GM18499 (cell line): Measurements from ENCODE around the gene TRIM37.
"Not testable (repeated sequence)": the region's sequence is repeated elsewhere in the genome, so short reads cannot be mapped to it uniquely, and the experiment has no call there.

Experiments used
- ATAC-seq: cut with Tn5 transposase; IDR thresholded peaks from one replicate; pipeline ENCODE4 v1.9.1; 2021; ENCODE audit warnings: moderate number of reproducible peaks; ENCODE audit not compliant: insufficient read depth, unreplicated experiment

The TRIM37 gene

DNA sequence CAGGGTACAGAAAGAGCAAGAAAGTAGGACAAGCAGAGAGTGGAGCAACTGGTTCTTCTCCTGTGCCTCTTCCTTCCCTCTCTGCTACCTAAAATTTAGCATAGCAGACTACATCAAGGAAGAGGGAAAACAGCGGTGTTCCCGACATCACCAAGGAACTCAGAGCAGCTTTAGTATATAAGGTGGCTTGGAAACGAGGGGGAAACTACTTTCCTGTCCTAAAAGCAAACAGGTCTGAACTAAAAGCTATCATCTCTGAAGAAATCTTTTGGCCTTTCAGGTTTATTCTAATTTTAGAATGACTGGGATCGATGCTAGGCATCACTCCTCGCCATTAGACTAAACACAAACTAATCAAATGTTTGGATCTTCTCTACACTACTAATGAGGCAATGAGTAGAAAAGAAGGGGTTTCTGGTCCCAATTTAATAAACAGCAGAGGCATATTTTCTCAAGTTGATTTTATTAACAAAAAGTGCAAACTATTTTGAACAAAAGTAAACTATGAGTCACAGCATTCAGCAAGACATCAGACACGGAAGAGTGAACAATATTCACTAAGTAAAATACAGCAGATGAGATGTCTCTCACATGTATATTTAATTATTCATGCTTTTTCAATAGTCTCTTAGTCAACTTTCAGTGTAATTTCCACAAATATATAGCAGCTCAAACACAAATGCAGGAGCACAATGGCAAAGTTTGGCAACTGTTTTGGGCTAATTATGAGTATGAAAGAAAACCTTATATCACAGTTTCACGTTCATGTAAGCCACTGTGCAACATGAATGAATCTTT is 108.7 kb downstream of the TRIM37 start:
- ATAC-seq: no peak

- no peak for ATAC-seq
Measured at GRCh38 chr17:58996968-58997367, 109.7 kb downstream of the TRIM37 start.

DNA sequence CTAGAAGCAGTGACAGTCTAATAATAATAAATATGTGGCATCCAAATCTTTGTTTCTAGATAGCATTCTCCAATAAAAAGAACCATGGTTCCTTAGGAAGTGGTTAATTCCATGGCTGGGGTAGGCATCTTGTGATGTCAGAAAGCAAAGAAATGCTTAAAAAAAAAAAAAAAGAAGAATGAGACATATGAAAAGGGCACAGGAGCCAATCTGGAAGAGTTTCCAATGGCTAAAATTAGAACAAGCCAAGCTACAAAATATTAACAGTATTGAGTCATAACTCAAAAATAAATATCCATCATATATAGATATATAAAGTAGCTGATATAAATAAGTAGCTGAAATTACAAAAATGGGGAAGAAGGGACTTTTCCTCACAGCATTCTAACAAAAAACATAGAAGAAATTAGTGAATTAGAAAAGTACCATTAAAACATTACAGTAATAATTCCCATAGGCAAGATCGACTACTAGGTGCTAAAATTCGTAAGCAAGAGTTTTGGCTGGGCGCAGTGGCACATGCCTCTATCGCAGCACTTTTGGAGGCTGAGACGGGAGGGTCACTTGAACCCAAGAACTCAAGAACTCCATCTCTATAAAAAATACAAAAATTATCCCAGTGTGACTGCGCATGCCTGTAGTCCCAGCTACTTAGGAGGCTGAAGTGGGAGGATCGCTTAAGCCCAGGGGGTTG is 111.3 kb downstream of the TRIM37 start:
- ATAC-seq: no peak

DNA sequence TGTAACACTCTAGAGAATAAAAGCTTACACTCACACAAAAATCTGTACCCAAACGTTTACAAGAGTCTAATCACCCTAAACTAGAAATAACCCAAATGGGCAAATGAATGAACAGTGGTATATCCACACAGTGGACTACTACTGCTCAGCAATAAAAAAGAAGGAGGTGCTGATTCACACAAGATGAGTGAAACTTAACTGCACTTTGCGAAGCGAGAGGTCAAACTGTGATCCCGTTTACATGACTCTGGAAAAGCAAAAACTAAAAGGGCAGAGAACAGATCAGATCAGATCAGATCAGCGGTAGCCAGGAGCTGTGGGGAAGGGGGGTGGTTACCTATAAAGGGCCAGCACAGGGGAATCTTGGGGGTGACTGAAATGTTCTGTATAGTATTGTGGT is 113.4 kb downstream of the TRIM37 start:
- no peak for ATAC-seq

GRCh38 chr17:58991718-58992331 is 114.9 kb downstream of the TRIM37 start:
- no peak for ATAC-seq

- ATAC-seq: no peak
Measured at GRCh38 chr17:58989629-58990028, 117.1 kb downstream of the TRIM37 start.

DNA sequence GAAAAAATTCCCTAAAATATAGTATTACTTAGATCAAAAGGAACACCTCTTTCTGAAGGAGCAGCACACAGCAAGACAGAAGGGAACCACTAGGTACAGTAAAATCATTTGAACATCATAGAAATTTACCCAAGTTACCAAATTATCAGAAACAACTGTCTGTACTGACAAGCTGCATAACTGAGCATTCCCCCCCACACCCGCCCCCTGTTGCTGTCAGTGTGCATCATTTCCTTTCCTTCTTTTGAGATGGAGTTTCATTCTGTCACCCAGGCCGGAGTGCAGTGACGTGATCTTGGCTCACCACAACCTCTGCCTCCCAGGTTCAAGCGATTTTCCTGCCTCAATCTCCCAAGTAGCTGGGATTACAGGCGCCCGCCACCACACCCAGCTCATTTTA is 120.7 kb downstream of the TRIM37 start:
- ATAC-seq: no peak

DNA sequence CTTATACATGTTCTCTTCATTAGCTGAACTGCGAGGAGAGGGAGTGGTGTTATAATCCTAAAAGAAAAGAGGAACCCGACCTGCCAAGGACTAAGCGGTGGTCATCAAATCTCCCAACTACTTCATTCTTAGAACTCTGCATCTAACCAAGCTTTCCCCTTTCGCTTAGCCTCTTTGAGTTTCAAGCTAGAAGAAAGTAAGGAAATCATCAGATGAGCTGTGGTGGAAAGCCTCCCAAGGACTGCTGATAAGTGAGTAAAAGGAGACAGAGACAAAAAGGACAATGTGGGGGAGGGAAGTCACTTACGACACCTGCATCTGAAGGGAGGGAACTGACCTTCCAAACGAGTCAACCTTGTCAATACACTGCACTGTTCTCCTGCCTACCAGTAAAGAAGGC is 121.3 kb downstream of the TRIM37 start:
- ATAC-seq: no peak

DNA sequence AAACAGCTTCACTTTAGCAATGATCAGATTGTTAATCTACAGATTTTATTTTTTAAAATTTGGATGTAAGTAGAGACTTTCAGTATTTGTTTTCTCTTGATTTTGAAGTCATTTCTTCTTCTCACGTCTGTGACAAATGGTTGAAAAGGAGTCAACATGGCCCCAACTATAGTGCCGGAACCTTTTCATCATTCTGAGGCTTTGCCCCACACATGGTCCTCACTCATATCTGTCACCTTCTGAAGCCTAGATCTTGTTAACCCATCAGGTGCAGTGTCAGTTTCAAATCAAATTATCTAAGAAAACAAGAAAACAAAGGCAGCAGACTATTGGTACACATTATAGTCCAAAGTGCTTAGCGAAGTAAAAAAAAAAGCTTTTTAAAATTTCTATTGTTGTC is 124.1 kb downstream of the TRIM37 start:
- ATAC-seq: no peak

DNA sequence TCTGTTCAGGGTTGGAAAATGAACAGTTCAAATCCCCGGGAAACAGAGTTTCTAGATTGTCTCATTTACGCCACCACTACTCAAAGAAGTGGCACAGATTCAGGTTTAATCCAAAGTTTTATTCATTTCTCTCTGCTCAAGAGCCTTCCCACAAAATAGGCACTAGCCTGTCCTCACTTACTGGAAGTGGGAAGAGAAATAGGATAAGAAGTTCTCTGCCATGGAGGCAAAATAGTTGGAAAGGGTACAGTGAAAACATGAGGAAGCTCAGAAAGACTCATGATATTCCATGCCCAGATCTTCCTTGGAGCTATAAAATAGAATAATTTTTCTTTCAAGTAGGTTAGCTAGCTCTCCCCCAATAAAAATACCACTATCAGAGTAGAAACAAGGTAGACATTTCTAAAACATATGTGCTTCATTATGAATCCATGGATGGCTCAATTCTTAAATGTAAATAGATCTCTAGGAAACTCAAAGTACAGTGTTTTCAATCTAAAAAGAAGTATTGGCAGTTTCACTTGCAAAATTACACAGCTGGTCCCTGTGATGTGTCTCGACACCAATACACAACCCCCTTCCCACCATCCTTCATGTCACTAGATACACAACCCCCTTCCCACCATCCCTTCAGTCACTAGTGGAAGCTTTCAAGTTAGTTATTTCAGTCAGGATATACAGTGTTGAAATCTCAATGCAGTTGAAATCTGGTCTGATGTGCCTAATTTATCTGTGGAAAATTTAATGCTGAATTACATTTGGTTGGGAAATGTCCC is 125.8 kb downstream of the TRIM37 start:
- ATAC-seq: no peak

DNA sequence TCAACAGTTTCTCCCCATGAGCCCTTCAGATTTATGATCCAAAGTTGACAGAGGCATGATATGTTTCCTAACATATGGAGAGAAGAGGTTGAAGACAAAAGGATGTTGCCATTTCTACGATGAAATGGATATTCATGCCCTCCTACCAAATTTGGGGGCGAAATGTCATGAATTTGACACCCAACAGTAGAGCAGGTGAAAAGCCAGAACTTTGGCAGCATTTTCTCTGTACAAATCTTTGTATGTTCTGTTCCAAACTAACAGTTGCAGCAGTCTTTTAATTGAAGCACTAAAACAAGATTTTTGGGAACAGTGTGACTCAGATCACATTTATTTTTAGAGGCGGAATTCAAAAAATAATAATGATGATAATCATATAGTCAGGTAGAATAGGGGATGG is 130.1 kb downstream of the TRIM37 start:
- no peak for ATAC-seq

GRCh38 chr17:58974354-58974753 is 132.3 kb downstream of the TRIM37 start:
- no peak for ATAC-seq

DNA sequence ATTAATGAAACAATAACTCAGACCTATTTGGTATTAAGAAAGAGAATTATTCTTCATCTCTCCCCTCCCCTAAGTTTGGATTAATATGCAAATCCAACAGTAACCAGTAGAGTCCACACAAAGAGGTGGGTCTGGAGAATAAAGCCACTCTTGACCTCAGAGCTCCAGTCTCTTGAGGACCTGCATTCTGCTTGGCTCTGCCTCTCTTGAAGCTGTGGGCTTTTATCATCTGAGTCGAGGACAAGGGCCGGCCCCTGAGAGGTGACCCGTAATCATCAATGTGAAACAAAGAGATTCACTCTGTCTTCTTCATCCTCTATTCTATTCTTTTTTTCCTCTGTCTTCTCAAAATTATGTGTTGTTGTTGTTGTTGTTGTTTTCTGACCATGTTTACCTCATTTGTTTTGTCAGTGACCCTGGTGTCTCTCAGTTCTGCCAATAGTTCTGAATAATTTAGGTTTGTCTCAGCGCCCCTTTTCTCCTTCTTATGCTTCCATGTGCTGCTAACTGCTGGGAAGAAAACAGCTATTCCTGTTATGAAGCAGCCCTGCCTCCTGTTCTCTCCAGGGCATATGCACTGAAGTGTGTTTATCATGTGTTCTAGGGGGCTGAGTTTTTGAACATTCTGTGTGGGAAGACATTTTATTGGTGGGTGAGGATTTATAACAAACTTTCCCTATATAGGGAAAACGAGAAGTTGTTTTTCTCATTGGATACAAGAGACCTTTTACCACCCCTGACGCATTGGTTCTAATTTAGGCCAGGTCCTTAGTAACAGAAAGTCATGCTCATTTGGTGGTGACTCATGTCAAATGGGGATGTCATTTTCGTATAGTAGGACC is 135.8 kb downstream of the TRIM37 start:
- ATAC-seq: no peak

- ATAC-seq: no peak
Measured at GRCh38 chr17:58969612-58970011, 137.1 kb downstream of the TRIM37 start.

DNA sequence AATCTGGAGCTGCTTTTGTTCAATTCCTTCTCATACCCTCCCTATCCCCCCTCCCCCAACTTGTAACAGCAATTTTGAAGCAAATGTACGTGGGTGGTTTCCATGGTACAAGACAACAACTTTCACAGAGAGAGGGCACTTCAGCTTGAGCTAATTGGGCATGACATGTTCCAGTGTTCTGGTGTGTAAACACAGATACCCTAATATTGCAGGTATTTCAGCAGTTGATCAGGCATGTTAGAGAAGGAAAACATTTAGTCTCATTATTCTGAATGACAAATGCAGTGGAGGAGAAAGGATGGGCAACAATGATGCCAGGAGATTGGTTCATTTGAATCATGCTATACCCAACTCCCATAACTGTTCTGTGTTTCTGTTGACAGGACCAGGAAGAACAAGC is 137.5 kb downstream of the TRIM37 start:
- ATAC-seq: no peak

DNA sequence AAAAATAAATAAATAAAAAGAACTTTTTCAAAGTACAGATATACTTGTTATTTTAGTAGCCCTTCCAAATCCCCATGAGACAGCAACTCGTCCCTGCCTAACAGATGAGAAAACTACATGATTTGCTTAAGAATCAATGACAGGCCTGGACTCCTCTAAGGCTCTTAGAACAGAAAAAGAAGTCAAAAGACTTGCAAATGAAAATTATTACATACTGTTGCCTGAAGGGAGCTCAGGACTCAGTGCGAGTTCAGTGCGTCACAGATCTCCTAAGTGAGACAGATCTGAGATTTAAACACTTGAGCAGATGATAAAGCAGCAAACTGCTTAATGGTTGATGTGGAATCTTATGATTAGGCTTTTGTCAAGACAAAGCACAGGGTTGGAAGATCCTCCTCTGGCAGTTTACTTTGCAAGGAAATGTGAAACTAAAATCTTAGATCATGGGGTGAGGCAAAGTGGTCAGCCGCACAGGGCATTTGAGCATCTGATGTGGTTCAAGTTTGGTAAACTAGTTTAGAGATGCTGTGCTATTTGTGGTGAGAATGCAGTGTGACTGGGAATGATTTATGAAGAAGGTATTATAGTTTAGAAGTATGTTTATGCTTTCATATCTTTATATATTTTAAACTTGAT is 138.1 kb downstream of the TRIM37 start:
- no peak for ATAC-seq

DNA sequence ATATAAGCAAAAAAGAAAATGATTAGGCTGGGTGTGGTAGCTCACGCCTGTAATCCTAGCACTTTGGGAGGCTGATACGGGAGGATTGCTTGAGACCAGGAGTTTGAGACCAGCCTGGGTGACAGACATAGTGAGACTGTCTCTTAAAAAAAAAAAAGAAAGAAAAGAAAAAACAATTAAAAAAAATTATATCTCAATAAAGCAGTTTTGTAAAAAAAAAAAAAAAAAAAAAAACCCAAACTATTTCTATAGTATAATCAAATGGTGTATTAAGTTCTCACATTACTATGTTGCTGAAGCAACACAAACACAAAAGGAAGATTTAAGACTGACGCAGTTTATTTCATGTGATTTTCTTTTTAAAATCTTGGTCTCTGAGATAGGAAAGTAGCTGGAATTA is 140.5 kb downstream of the TRIM37 start:
- ATAC-seq: no peak

DNA sequence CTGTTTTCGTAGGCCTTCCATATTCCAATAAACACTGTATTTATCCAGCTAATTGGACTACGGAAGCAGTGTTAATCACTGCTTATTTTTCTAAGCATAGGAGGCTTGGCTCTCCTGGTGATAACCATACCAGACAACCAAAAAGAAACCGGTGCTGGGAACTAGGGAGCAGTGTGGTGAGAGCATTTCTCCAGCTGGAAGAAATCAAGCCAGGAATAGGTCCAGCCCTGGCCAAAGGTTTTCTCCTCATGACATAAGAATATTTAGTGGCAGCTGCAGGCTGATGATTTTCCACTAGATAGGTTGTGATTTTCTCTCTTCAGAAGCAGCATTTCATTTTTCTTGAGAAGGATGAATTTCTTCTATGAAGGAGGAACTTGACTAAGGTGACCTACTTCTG is 141.5 kb downstream of the TRIM37 start:
- no peak for ATAC-seq

DNA sequence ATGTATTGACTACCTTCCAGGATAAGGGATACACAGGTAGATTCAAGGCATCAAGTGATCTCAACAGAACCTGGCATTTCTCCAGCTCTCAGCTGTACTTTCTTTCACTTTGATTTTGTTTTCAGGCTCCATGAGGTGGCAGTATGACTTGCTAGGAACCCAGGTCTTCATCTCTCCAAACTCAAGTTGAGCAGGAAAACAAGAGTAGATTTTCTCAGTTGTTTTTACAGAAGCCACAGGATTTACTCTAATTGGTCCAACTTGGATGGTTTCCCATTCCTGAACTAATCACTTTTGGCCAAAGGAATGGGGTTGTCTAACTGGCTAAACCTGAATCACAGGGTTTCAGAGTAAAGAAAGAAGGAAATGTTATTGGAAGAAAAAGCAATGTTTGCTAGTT is 146.6 kb downstream of the TRIM37 start:
- no peak for ATAC-seq

- not testable (repeated sequence) for ATAC-seq
Measured at GRCh38 chr17:58957725-58958073, 149.0 kb downstream of the TRIM37 start.
